HFFc6 (cell line): ENCODE data around the gene TMEM141. TPM values are rescaled to one million over a fixed set of nuclear protein-coding genes. Genes with fewer than 3 reads are reported as not detected.

Experiments
- DNase-seq: peaks from one replicate; pipeline ENCODE4 v3.0.0-alpha.2; 2018
- H3K27ac Mint-ChIP-seq: 2 replicates; pipeline ENCODE4 v1.8.0; 2020; ENCODE audit warnings: mild to moderate bottlenecking, mixed read lengths
- H3K27me3 Mint-ChIP-seq: 2 replicates; pipeline ENCODE4 v1.8.0; 2021; ENCODE audit warnings: mild to moderate bottlenecking, moderate library complexity, mixed read lengths; ENCODE audit not compliant: insufficient read depth
- H3K36me3 Mint-ChIP-seq: 2 replicates; pipeline ENCODE4 v1.8.0; 2021; ENCODE audit warnings: low read depth, mixed read lengths
- H3K4me1 Mint-ChIP-seq: 2 replicates; pipeline ENCODE4 v1.8.0; 2020; ENCODE audit warnings: low read depth, mixed read lengths
- H3K4me3 Mint-ChIP-seq: 2 replicates; pipeline ENCODE4 v1.8.0; 2020; ENCODE audit warnings: mild to moderate bottlenecking, moderate library complexity, mixed read lengths
- H3K9me3 Mint-ChIP-seq: 2 replicates; pipeline ENCODE4 v1.8.0; 2020; ENCODE audit warnings: mild to moderate bottlenecking, mixed read lengths
- total RNA-seq, 6 experiments: library from RNA; stranded (reverse); fragmentation: NEBNext Ultra II Directional; extraction: Animal tissue kit (Norgen Biotek cat#: 25700); gene quantifications; 2 replicates in 1 of 6; 3 replicates in 5 of 6; pipeline ENCODE4 v1.2.3, GENCODE V29; 2021
- TF ChIP-seq, protein P1 (sequence below): fragments of 200-600 bp; sonication (generic); IDR thresholded peaks from 2 replicates; pipeline ENCODE4 v1.5.0; 2021; ENCODE audit warnings: antibody characterized with exemption, mild to moderate bottlenecking

TMEM141 gene
- total RNA-seq, 6 experiments from 2014 or later, result 46.1 to 62.2 (median 52.6) TPM

DNA sequence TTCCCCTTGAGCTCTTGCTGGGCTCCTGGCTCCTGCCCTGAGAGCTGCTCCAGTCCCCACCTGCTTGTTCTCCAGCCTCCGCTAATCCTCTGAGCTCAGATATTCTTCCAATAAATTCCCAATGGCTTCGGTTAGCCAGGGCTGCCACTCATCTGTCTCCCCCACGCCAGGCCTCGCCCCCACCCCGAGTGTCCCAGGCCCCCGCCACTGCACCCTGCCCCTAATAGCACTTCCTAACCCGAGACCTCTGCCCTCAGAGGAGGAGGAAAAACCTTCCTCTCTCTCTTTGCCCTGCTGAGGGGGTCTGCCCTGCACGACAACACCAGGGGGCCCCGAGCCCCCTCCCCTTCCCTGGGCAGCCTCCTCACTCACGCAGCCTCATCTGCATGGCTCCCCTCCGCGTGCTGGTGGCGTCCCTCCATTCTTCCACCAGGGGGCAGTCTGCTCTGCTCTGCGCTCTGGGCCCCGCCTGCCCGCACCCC lies 21.4 kb upstream of the TMEM141 start:
- Mint-ChIP-seq H3K27ac (no peak overlapping the region), H3K27me3 (peaks cover 11% of the 10 kb centered on the region), H3K9me3 (peaks cover 11% of the 10 kb centered on the region), H3K36me3 (peaks cover 9% of the 10 kb centered on the region), H3K4me1 (no peaks in the 10 kb centered on the region), H3K4me3 (no peak overlapping the region)
- TF ChIP-seq, protein P1, sequence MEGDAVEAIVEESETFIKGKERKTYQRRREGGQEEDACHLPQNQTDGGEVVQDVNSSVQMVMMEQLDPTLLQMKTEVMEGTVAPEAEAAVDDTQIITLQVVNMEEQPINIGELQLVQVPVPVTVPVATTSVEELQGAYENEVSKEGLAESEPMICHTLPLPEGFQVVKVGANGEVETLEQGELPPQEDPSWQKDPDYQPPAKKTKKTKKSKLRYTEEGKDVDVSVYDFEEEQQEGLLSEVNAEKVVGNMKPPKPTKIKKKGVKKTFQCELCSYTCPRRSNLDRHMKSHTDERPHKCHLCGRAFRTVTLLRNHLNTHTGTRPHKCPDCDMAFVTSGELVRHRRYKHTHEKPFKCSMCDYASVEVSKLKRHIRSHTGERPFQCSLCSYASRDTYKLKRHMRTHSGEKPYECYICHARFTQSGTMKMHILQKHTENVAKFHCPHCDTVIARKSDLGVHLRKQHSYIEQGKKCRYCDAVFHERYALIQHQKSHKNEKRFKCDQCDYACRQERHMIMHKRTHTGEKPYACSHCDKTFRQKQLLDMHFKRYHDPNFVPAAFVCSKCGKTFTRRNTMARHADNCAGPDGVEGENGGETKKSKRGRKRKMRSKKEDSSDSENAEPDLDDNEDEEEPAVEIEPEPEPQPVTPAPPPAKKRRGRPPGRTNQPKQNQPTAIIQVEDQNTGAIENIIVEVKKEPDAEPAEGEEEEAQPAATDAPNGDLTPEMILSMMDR, result peak; percentile 59; the same call in 1 of the 2 replicates
- DNase-seq, result no peak

DNA sequence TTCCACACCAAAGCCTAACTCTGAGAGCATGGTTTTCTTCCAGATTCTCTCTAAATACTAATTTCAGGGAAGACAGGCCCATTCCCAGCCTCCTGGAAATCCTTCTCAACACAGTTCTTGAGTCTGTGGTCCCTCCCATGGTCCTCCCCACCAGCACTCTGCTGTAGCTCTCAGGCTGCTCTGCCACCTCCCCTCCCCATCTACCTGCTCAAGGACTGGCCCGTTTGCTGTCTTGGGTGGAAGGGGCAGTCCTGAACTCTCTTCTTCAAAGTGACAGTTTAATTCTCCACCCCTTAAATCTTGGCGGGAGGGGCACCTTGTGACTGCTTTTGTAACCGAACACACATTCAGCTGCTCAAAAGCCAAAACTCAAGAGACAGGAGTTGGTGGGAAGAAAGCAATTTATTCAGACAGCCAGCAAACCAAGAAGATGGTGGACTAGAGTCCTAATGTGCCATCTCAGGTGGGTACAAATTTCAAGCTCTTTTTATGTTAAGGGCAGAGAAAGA lies 19.2 kb upstream of the TMEM141 start:
- peaks cover 9% of the 10 kb centered on the region for H3K36me3 Mint-ChIP-seq
- H3K9me3 Mint-ChIP-seq, result peaks cover 11% of the 10 kb centered on the region
- no peak overlapping the region for H3K4me3 Mint-ChIP-seq
- peaks cover 3% of the 10 kb centered on the region; the same call in 1 of the 2 replicates for H3K4me1 Mint-ChIP-seq
- TF ChIP-seq, protein P1, result no peak
- no peak overlapping the region for H3K27ac Mint-ChIP-seq
- DNase-seq, result no peak
- peaks cover 14% of the 10 kb centered on the region for H3K27me3 Mint-ChIP-seq

DNA sequence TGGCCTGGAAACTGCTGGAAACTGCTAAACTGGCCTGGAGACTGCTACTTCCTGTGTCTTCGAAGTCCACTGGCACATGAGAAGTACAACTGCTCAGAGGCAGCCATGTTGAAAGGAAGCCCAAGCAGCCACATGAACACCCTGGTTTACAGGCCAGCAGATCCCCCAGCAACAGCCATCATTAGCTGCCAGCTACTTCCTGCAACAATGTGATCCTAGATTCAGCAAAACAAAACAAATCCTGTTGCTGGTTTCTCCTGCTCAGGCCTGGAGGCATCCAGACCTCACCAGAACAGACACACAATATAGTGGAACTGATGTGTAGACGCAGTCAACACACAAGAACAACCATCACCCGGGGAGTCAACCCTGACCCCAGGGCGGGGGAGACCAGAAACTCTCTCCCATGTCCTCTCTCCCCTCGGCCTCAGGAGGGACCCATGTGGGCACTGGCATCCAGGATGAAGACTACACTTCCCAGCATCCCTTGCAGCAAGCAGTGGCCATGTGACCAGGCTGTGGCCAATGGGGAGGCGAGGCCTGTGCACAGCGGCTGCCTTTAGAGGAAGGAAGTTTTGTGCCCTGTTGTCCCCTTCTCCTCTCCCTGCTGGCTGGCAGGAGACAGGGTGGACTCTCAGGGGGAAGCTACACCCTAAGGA lies 17.6 kb upstream of the TMEM141 start:
- TF ChIP-seq, protein P1, result no peak
- peaks cover 6% of the 10 kb centered on the region; the same call in 1 of the 2 replicates for H3K4me1 Mint-ChIP-seq
- peaks cover 25% of the 10 kb centered on the region for H3K27me3 Mint-ChIP-seq
- no peak for DNase-seq
- H3K27ac Mint-ChIP-seq, result no peak overlapping the region
- peaks cover 11% of the 10 kb centered on the region for H3K9me3 Mint-ChIP-seq
- peaks cover 9% of the 10 kb centered on the region for H3K36me3 Mint-ChIP-seq
- H3K4me3 Mint-ChIP-seq, result no peak overlapping the region

DNA sequence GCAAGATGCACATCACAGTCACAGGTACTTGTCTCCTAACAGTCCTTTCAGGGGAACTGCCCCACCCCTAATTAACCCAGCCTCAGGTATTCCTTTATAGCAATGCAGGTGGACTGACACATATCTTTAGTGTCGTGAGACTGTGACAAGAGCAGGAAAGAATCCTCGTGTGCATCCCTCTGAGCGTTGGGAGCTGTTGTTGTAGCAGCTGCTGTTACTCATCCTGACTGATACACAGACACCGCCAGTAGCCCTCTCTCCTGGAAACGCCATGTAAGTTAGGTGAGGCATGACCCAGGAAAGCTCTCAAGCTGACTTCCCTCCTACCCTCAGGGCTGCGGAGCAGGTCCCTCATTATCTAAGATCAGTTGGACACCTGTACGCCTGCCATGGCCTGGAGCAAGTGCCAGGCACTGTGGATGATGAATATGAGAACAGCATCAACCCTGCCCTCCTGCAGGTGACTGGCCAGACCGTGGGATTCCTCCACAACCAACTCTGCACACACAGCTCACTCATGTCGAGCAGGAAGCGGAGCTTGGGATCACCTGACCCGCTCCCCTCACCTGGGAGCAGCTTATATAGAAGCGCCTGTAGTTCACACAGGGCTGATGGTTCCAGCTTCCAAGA lies 16.6 kb upstream of the TMEM141 start:
- Mint-ChIP-seq H3K4me1 (peaks cover 6% of the 10 kb centered on the region; the same call in 1 of the 2 replicates), H3K27ac (no peak overlapping the region)
- no peak for DNase-seq

DNA sequence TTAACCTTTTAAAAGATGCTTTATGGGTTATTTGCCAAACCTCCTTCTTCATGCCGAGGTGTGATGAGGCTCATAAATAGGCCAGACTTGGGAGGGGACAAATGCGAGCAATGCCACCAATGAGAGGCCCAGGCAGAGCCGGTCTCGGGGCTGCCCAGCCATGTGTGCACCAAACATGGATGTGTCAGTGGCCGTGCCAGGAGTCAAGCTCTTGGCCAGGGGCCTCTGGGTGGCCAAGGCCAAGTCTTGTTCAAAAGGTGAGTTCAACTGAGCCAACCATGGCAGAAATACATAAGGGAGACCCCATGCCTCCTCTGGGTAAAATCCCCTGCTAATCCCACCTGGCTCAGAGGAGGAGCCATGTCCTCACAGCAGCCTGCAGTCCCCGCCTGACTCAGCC lies 16.0 kb upstream of the TMEM141 start:
- Mint-ChIP-seq H3K27me3 (peaks cover 42% of the 10 kb centered on the region), H3K4me3 (no peak overlapping the region), H3K36me3 (peaks cover 15% of the 10 kb centered on the region), H3K27ac (no peak overlapping the region), H3K4me1 (peaks cover 6% of the 10 kb centered on the region; the same call in 1 of the 2 replicates), H3K9me3 (peaks cover 16% of the 10 kb centered on the region)
- TF ChIP-seq, protein P1, result no peak
- no peak for DNase-seq

More for the DNA sequence above, 16.6 kb upstream of the TMEM141 start:
- peaks cover 16% of the 10 kb centered on the region for H3K9me3 Mint-ChIP-seq
- no peak overlapping the region for H3K4me3 Mint-ChIP-seq
- TF ChIP-seq, protein P1, result no peak
- peaks cover 15% of the 10 kb centered on the region for H3K36me3 Mint-ChIP-seq
- peaks cover 36% of the 10 kb centered on the region for H3K27me3 Mint-ChIP-seq
